HG03378 (cell line): ENCODE measurements around the gene OR14I1.

Experiments
- ATAC-seq: cut with Tn5 transposase; IDR thresholded peaks from one replicate; pipeline ENCODE4 v1.9.1; 2021; ENCODE audit warnings: mild to moderate bottlenecking, moderate library complexity; ENCODE audit not compliant: unreplicated experiment

The OR14I1 gene

DNA sequence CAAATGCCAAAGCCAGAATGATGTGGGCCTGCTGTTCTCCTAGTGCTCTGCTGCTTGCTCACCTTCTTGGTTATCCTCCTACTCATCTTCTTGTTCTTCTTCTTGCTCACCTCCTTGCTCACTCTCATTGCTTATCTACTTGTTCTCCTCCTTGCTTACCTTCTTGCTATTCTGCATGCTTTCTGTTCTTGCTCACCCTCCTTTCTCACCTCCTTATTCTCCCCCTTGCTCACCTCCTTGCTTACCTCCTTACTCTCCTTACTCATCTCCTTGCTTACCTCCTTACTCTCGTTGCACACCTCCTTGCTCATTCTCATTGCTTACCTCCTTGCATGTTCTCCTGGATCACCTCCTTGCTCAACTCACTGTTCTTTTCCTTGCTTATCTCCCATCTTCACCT, at the start of gene OR14I1:
Gene OR14I1 (minus strand): TSS at position 53 of the 400 bp plus-strand sequence.
- no peak for ATAC-seq

DNA sequence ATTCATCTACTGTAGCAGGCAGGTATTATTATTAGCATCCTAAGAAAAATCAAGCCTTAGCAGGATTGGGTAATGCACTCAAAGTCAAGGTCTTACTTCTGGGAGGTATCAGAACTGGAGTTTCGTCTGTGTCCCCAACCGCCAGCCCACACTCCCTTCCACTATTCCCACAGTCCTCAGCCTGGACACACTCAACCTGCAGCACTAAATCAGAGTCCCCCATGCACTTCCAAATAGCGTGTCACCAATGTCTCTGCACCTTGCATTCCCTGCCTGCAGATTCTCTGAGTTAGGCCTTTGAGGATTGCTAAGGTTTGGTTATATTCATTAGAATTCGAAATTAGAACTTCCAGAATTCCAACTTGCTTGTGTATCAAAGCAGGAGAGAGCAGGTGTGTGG, 49.1 kb upstream of the OR14I1 start:
- no peak for ATAC-seq

DNA sequence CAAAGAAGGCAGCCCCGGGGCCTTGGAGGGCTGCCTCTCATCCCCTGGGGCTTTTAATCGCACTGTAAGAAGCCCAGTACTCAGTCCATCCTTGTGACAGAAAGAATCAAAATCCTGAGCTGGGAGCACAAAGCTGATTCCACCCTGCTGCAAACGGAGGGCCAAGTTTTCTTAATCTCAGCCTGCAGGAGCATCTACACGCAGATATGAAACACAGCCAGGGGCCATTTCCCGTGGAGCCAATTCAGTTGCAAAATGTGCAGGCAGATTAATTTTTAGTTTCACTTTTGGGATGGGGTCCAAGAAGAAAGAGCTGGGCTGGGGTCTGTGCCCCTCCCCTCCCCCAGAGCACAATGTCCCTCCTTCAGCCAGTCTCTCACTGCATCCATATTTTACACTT, 48.6 kb upstream of the OR14I1 start:
- ATAC-seq, result no peak

DNA sequence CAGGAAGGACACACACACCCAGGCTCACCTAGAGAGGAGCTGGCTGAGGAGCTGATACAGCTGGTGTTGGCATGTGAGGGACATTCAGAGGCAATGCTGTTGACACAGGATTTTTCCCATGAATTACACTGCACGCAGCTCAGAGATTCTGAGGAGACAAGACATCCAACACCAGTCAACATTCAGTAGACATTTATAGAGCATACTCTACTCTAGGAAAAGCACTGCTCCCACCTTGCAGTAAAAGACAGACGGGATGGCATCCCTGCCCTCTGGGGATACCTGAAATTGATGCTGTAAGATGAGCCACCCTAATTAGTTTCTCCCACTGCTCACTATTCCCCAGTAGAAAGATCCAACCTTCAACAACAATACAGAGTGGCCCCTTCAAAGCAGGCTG, 47.9 kb upstream of the OR14I1 start:
- ATAC-seq, result no peak

DNA sequence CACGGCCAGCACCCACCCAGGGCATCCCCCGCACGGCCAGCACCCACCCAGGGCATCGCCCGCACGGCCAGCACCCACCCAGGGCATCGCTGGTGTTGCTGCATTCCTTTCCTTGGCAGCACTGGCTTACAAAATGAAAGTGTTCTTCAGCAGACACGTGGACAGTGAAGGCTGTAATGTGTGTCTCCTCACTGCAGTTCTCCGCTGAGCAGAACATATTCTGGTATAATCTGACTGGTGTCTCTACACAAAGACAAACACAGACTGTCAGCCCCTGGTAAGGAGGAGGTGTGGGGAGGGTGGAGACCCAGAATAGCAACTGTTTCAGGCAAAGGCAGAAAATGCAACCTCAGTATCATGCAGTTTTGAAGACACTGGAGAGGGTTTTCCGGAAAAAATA, 45.6 kb upstream of the OR14I1 start:
- no peak for ATAC-seq

DNA sequence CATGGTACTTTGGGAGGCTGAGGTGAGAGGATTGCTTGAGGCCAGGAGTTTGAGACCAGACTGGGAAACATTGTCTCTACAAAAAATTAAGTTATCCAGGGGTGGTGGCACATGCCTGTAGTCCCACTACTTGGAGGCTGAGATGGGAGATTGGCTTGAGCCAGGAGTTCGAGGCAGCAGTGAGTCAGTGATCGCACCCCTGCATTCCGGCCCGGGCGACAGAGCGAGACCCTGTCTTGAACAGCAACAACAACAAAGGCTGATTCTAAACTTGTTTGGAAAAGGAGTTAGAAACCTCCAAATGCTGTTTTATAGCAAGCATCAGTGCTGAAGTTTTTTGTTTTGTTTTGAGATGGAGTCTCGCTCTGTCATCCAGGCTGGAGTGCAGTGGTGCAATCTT, 38.3 kb upstream of the OR14I1 start:
- ATAC-seq, result no peak

DNA sequence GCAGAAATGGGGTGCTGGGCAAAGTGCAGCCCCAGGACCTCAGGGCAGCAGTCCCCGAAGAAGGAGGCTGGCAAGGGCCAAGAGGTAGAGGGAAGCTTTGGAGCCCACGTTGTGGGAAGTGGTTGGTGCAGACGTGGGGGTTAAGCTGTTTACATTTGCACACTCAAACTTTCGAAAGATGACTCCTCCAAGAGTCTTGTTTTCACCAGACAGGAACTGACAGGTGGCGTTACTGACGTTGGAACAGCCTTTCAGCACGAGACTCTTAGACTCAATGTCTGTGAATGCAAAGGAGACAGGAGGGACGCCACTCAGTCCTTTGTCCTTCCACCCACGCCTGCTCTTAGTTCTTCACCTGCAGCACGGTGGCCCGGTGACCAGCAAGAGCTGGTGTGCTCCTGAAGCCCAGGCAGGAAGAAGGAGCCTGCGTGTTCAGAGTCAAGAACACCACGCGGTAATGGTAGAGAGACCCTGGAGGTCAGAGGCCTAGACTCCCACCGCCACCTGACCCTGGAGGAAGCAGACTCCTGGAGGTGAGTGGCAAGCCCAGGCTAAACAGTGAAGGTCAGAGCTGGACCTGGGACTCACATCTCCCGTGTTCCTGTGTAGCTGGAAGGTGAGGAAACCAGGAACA, 37.1 kb upstream of the OR14I1 start:
- no peak for ATAC-seq

DNA sequence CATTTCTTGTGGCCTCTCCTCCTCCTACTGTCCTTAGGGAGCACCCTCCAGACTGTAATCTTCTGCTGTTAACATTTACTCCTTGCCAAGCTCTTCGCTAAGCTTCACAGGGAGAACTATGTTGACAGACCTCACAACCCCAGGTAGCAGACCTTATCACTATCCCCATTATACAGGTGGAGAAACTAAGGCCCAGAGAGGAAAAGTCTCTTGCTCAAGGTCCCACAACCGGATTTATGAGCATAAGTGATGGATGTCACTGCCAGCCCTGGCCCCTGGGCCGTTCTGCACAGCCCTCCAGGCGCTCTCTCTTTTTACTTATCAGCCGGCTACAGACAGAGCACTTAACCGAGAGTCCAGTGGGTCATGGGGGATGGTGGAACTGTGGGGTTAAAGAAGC, 34.9 kb upstream of the OR14I1 start:
- ATAC-seq, result no peak

DNA sequence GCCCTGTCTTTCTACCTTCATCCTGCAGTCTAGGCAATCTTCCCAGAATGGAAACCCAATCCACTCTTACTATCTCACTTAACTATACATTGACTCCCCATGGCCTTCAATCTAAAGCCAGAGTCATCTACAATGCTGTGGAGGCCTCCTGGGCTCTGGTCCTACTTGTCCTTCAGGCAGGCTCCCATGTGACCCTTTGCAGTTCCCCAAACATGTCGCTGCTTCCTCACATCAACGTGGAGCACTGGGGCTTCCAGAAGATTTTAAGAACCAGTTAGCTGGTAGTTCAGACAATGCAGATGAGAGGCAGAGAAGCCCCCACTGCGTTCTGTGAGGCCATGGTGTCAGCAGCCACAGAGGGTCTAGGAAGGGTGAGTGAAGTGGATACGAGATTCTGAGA, 34.4 kb upstream of the OR14I1 start:
- no peak for ATAC-seq

DNA sequence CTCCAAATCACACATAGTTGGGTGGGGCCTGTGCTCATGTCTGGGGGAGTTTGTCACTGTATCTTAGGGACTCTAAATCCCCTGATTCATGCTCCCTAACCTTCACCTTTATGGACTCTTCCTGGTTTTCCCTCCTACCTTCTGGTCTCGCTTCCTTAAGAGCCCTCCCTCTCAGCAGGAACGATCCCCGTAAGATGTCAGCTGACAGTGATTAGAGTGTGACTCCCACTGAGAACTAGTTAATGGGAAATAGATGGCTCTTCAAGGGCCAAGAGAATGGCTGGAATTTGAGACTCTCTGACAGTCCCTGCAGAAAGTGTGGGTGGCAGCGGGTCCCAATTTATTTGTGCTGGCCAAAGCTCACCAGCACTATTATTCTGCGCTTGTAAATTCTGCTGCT, 31.0 kb upstream of the OR14I1 start:
- ATAC-seq, result no peak

DNA sequence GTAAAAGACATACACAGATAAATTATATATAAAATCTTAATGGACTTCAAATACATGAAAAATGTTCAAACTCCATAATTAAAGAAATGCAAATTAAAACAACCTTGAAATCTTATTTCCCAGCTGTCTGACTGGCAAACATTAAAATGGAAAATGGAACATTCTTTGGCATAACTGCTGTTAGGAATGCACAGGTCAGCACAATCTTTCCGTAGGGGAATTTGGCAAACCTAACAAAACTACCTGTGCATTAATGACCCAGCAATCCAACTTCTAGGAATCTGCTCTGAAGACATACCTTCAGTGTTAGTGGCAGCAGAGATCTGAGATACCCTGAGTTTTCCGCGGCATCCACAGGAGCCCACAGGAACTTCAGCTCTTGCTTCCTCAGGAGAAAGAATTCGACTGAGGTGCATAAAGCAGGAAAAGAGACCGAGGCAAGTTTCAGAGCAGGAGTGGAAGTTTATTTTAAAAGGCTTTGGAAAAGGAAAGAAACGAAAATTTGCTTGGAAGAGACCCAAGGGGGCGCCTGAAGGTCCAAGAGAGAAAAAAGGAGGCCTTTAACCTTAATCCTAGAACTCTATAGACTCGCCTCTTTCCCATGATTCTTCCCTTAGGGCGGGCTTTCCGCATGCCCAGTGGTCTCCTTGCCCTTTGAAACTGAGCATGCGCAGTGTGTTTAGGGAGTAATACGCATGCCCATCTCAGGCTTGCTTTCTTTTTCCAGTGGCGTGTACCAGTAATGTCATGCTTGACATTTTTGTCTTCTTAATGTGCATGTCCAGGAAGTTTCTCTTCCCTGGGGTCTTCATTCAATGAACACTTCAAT, 28.2 kb upstream of the OR14I1 start:
- no peak for ATAC-seq

DNA sequence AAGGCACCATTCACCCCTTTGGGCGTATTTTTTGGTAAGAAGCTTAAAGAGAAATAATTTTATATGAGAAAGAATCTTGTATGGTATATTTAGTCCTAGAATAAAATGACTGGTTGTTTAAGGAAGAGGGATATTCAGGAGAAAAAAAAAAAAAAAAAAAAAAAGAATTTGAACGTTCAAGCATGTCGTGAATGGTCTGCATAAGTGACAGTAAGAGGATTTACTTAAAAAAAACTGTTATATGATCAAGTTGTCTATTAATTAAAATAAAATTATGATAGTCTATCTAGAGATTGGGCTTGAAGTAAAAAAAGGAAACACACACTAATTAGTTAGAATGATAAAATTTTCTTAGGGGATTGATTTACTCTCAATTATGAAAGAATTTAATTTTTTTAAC, 11.7 kb upstream of the OR14I1 start:
- ATAC-seq, result no peak

DNA sequence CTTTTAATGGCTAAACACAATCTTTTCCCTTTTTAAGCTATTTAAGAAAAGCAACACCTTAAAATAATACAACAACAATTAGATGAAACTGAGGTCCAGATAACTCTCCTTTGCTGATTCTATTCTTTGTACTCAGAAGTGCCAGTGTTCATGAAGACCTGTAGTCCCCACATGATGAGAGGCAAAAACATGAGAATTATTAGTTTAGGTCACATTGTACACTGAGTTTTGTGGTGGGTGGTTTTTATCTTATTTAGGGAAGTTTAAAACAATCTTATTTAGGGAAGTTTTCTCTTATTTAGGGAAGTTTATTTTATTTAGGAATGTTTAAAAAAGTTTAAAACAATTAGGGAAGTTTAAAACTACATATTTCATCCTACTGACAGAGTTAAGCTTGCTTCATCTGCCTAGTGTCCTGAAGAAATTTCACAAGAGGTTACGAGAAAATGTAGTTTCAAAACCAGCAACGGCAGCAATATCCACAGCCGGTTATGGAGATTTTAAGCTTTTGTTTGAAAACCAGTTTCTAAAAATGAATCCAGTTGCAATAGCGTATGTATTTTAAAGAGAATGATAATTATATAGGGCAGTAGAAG, 7.8 kb upstream of the OR14I1 start:
- no peak for ATAC-seq

DNA sequence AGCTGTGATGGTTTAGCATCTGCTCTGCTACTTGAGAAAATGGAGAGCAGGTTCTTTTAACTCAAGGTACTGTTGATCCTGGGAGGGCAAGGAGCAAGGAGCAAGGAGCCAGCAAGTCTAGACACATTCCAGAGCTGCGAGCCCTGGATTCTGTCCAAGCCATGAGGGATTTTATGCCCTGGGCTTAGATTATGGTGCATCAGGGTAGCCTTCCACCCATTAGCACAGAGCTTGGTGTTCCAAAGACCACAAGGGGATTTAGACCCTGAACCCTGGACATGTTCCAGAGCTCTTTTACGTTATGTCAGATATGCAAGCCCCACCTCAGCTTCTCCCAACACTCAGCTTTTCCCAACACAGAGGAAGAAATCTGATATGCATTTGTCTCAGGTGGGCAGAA, 2.0 kb upstream of the OR14I1 start:
- ATAC-seq, result no peak

DNA sequence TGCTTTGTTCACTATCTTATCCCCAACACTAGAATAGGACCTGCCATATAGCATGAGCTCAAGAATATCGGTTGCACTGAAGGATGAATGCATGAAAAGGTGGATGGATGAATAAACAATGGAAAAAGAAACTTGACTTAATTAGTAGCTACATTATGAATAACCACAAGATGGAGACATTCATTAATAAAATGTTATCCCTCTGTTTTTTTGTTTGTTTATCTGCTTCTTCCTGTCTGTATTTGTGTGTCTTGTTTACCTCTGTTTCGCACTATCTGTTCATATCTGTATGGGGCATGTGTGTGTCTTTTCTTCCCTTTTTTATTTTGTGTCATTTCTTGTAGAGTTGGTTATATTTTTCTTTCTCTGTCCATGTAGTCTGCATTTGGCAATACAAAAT, 1.1 kb upstream of the OR14I1 start:
- ATAC-seq, result no peak

DNA sequence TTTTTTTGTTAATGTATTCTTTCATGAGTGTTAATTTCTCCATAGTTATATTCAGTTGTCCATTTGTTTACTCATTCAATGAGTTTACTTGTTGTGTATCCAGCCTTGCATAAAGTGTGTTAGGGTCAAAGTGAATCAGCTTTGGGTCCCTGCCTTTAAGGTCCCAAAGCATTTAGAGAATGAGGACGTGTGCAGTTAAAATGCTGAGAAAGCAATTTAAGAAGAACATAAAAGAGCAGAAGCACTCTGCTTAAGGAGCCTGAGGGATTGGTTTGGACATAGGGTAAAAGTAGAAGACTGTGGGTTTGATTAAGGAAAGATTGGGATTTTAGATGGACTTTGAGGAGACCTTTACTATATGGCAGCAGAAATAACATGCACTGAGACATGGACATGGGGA, 3.5 kb downstream of the OR14I1 start:
- no peak for ATAC-seq

DNA sequence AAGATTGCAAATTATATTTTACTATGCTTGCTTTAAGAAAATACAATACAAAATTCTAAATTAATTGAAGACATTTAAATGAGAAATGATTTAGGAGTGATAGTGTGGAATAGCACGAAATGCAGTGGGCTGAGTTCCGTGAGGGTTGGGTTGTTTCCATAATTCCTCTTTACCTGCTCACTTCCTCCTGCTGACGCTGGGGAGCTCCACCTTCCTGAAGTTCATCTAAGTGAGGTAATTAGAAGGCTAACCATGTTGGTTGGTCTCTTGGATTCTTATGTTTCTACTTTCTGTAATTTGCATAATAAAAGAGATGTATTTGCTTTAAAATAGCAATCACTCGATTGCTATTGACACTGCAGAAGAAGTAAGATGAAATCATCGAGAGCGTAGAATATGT, 4.7 kb downstream of the OR14I1 start:
- no peak for ATAC-seq

DNA sequence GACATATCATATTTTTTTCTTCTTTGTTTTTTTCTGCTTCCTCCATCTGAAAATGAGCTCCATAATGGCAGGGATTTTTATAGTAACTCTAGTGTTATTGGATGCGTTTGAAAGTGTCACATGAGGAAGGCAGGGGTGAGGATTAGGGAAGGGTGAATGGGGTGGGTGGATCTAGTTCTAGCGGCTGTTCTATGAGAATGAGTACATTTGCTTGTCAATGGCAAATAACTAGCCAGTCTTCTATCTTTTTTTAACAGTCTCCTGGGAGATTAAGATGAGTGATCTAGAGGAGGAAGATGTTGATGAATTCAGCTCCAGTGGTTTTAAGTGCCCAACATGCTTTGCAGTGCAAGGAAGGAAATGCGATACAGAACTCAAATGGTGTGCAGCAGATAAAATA, 5.8 kb downstream of the OR14I1 start:
- no peak for ATAC-seq

DNA sequence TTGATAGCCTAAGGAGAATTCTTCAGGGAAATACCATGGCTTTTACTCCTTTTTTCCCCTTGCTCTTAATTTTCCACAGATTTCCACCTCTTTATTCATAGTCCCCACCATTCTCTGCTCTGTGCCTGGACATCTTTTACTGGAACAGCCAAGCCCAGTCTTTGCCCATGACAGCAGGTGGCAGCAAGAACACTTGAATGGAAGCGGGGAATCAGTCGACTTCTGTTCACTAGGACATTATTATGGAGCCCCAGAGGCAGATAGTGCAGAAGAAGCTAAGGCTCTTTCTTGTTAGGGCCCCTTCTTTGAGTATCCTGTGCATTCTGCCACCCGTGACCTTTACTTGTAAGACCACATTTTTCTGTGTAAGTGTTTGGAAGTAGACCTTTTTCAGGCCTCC, 6.3 kb downstream of the OR14I1 start:
- ATAC-seq, result no peak

DNA sequence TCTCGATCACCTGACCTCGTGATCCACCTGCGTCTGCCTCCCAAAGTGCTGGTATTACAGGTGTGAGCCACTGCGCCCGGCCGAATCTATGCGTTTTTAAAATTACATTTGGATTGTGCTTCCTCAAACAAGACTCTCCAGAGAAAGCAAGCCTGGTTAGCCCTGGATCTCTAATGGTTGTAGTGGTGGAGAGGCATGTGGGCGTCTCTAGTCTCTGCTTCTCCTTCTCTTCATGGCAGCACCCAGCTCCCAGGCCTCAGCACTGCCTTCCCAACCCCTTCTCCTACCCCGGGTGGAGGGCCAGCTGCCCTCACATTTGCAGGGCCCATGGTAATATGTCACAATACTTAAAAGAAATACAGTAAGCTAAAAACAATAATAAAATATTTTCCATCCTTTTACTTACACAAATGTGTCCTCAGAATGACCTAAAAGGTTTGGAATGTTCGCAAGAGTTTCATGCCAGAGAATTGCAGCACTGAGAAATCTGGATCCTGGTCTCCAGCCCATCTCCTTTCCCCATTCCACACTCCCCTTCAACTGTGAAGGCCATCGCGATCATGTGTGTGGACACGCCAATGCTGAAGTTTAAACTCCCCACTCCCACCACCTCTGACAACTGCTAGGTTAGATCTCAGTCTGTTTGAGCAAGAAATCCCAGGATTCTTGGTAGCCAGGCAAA, 7.0 kb downstream of the OR14I1 start:
- no peak for ATAC-seq

DNA sequence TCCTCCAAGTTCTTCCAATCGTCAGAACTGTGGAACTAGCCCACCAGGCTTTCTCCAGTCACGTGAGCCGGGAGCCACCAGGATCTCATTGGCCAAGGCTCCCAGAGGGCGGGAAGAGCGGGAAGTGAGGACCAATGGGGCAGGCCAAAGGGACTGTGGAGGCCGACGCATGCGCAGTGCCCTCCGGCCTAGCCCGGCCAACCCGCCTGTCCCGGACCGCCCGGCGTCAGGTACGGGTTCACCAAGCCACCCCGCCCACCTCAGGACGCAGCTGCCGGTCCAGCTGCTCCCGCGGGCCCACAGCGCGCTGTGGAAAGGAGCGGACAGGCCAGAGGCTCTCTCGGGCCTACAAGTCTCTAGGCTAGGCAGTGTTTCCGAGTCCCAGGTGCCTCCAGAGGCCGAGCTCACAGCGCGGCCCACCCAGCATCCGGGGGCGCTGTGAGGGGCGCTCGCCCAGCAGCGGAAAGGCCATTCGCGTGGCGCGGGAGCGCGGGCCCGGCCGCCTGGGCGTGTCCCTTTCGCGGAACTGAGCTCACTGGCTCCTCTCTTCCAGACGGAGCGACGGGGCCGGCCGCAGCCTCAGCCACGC, 10.9 kb downstream of the OR14I1 start:
- no peak for ATAC-seq
